A549 (cell line): ENCODE data around the gene TARM1.

Experiments used
- BHLHE40 ChIP-seq: IDR thresholded peaks from 2 replicates; pipeline ENCODE4 v1.6.1; 2012; ENCODE audit warnings: low read depth, low read length, inconsistent platforms
- CBX2 ChIP-seq: fragments of 200-600 bp; sonication (generic); IDR thresholded peaks from 2 replicates; pipeline ENCODE4 v1.6.1; 2016; ENCODE audit warnings: low read depth, mild to moderate bottlenecking, borderline replicate concordance
- CEBPB ChIP-seq, 2 experiments: fragments of >200 bp in 1 of 2; sonication (Bioruptor Twin) in 1 of 2; formaldehyde crosslinking in 1 of 2; IDR thresholded peaks; 2 replicates each; pipeline ENCODE4 v1.6.1; 2012 to 2016
- CHD2 ChIP-seq: fragments of 150-350 bp; IDR thresholded peaks from 2 replicates; pipeline ENCODE4 v1.6.1; 2014; ENCODE audit warnings: low read length; ENCODE audit not compliant: partially characterized antibody
- CTCF ChIP-seq: fragments of >200 bp; sonication (Bioruptor Twin); formaldehyde crosslinking; IDR thresholded peaks from 3 replicates; pipeline ENCODE4 v1.5.1; 2016
- JUN ChIP-seq, 2 experiments: fragments of >200 bp; sonication (Bioruptor Twin); formaldehyde crosslinking; IDR thresholded peaks; 2 replicates in 1 of 2; 3 replicates in 1 of 2; pipeline ENCODE4 v1.6.1; 2016 to 2017
- POLR2A ChIP-seq: IDR thresholded peaks from 2 replicates; pipeline ENCODE4 v1.6.1; 2012; ENCODE audit warnings: mild to moderate bottlenecking, low read length
- RAD21 ChIP-seq, 2 experiments: fragments of >200 bp in 1 of 2; sonication (Bioruptor Twin) in 1 of 2; formaldehyde crosslinking in 1 of 2; IDR thresholded peaks in 1 of 2; conservative IDR thresholded peaks in 1 of 2; 2 replicates in 1 of 2; 3 replicates in 1 of 2; pipeline ENCODE4 v1.6.1; 2012 to 2018; ENCODE audit warnings: inconsistent platforms in 1 of 2
- REST ChIP-seq: fragments of 200-600 bp; sonication (generic); IDR thresholded peaks from 2 replicates; pipeline ENCODE4 v1.6.1; 2016; ENCODE audit warnings: antibody characterized with exemption, mild to moderate bottlenecking, moderate library complexity
- RFX5 ChIP-seq: fragments of 450-650 bp; IDR thresholded peaks from 2 replicates; pipeline ENCODE4 v1.7.1; 2014; ENCODE audit warnings: antibody characterized with exemption, mild to moderate bottlenecking, moderate library complexity
- SMC3 ChIP-seq: fragments of >200 bp; sonication (Bioruptor Twin); formaldehyde crosslinking; IDR thresholded peaks from 3 replicates; pipeline ENCODE4 v1.6.1; 2018; ENCODE audit warnings: inconsistent platforms
- TP53 ChIP-seq: fragments of 250-450 bp; sonication (Bioruptor Pico); IDR thresholded peaks from 2 replicates; pipeline ENCODE4 v1.5.0; 2021; ENCODE audit warnings: mild to moderate bottlenecking, moderate library complexity
- TF ChIP-seq, protein P1 (sequence below): fragments of >200 bp; sonication (Bioruptor Twin); formaldehyde crosslinking; IDR thresholded peaks from 3 replicates; pipeline ENCODE4 v1.6.1; 2016
- TF ChIP-seq, protein P2 (sequence below): IDR thresholded peaks from 2 replicates; pipeline ENCODE4 v1.6.1; 2012; ENCODE audit warnings: low read depth, borderline replicate concordance

DNA sequence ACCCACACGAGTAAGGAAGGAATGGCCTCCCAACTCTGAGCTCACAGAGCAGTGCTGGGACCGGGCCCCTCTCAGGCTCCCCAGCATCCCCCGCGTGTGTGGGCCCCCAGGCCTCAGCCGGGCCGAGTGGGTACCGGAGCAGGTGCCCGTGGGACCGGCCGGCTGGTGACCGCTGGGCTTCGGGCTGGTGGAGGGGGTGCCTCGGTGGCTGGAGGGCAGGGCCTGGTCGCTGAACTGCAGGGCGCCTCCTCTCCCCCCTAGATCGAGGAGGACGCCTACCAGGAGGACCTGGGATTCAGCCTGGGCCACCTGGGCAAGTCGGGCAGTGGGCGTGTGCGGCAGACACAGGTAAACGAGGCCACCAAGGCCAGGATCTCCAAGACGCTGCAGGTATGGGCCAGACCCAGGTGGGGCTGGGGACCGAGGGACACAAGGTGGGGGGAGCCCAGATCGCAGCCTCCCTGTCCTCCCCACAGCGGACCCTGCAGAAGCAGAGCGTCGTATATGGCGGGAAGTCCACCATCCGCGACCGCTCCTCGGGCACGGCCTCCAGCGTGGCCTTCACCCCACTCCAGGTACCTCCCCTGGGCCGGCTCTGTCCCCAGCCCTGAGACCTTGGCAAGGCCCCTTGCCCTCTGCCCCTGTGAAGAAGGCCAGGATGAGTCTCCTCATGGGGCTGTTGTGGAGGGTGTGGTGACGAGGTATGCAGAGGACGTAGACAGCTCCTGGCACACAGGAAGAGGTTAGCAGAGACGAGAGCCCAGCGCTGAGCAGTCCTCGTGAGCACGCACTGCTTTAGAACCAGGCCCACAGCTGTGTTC lies 47.8 kb upstream of the TARM1 start:
- TF ChIP-seq POLR2A (no peak), RAD21 (conservative IDR thresholded peaks at IDR 0.05 in 1 of 2, IDR thresholded peaks at IDR 0.05 in 1 of 2) (no peak), CTCF (no peak), BHLHE40 (no peak), TP53 (CRISPR knock-in tag) (no peak), CEBPB (IDR thresholded peaks at IDR 0.05) (no peak), SMC3 (no peak), RFX5 (no peak), CHD2 (no peak), JUN (IDR thresholded peaks at IDR 0.05) (no peak), CBX2 (no peak), REST (no peak)
- TF ChIP-seq, protein P1, sequence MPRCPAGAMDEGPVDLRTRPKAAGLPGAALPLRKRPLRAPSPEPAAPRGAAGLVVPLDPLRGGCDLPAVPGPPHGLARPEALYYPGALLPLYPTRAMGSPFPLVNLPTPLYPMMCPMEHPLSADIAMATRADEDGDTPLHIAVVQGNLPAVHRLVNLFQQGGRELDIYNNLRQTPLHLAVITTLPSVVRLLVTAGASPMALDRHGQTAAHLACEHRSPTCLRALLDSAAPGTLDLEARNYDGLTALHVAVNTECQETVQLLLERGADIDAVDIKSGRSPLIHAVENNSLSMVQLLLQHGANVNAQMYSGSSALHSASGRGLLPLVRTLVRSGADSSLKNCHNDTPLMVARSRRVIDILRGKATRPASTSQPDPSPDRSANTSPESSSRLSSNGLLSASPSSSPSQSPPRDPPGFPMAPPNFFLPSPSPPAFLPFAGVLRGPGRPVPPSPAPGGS: no peak
- TF ChIP-seq, protein P2, sequence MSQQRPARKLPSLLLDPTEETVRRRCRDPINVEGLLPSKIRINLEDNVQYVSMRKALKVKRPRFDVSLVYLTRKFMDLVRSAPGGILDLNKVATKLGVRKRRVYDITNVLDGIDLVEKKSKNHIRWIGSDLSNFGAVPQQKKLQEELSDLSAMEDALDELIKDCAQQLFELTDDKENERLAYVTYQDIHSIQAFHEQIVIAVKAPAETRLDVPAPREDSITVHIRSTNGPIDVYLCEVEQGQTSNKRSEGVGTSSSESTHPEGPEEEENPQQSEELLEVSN: no peak
